Breast epithelium (tissue), 4 donors: ENCODE measurements around the gene TSFM. TPM values are rescaled to one million over a fixed set of nuclear protein-coding genes. Genes with fewer than 3 reads are reported as not detected.

ENCODE experiments used
- DNase-seq, 2 donors: peaks; one replicate each; pipeline ENCODE4 v3.0.0-alpha.2; 2019; ENCODE audit warnings: low spot score in 2 of 2
- H3K27ac ChIP-seq, 2 donors: fragments of 200-600 bp; sonication (generic) in 1 of 2; one replicate each; pipeline ENCODE4 v1.5.1; 2016 to 2019; ENCODE audit warnings: mild to moderate bottlenecking in 1 of 2
- H3K27me3 ChIP-seq, 2 donors: fragments of 200-600 bp; sonication (generic) in 1 of 2; one replicate each; pipeline versions ENCODE4 v1.5.1 to v1.6.0; 2017 to 2019; ENCODE audit warnings: control low read depth in 1 of 2, mild to moderate bottlenecking in 1 of 2
- H3K36me3 ChIP-seq: fragments of 200-600 bp; one replicate; pipeline ENCODE4 v1.5.1; 2019
- H3K4me1 ChIP-seq, 2 donors: fragments of 200-600 bp; sonication (generic); one replicate each; pipeline ENCODE4 v1.5.1; 2016 to 2019; ENCODE audit warnings: control low read depth in 1 of 2
- H3K4me3 ChIP-seq, 3 donors: fragments of 200-600 bp; sonication (generic); 1 replicate in 2 of 3; 2 replicates in 1 of 3; pipeline ENCODE4 v1.5.1; 2016 to 2019; ENCODE audit warnings: mild to moderate bottlenecking in 3 of 3, moderate library complexity in 2 of 3
- H3K9me3 ChIP-seq, 2 donors: fragments of 200-600 bp; sonication (generic) in 1 of 2; one replicate each; pipeline ENCODE4 v1.5.1; 2016 to 2019; ENCODE audit warnings: control low read depth in 1 of 2
- POLR2A ChIP-seq: fragments of 450-650 bp; IDR thresholded peaks from one replicate; pipeline ENCODE4 v1.6.1; 2016; ENCODE audit warnings: antibody characterized with exemption, mild to moderate bottlenecking, moderate library complexity
- POLR2AphosphoS5 ChIP-seq, 3 donors: sonication (generic); formaldehyde crosslinking; IDR thresholded peaks; one replicate each; pipeline ENCODE4 v1.6.1; 2017; ENCODE audit warnings: antibody characterized with exemption in 3 of 3
- intact Hi-C: fragments of 100-400 bp; cut with DNase I; formaldehyde crosslinking; loops from one replicate; pipeline ENCODE4 v1.15.1; 2023; ENCODE audit warnings: low total_unique reads
- total RNA-seq, 3 donors: library from RNA; depleted of rRNA; stranded (reverse); fragments of >200 nt; gene quantifications; one replicate each; pipeline ENCODE4 v1.1.0, GENCODE V29; 2016
- TF ChIP-seq, protein P1 (sequence below), 3 donors: fragments of 450-650 bp; IDR thresholded peaks; one replicate each; pipeline ENCODE4 v1.5.1; 2016 to 2017; ENCODE audit warnings: antibody characterized with exemption in 3 of 3, mild to moderate bottlenecking in 3 of 3, moderate library complexity in 3 of 3

Gene TSFM
- total RNA-seq, 3 donors from 2014 or later: 17.9 to 30.8 (median 27.2) TPM

DNA sequence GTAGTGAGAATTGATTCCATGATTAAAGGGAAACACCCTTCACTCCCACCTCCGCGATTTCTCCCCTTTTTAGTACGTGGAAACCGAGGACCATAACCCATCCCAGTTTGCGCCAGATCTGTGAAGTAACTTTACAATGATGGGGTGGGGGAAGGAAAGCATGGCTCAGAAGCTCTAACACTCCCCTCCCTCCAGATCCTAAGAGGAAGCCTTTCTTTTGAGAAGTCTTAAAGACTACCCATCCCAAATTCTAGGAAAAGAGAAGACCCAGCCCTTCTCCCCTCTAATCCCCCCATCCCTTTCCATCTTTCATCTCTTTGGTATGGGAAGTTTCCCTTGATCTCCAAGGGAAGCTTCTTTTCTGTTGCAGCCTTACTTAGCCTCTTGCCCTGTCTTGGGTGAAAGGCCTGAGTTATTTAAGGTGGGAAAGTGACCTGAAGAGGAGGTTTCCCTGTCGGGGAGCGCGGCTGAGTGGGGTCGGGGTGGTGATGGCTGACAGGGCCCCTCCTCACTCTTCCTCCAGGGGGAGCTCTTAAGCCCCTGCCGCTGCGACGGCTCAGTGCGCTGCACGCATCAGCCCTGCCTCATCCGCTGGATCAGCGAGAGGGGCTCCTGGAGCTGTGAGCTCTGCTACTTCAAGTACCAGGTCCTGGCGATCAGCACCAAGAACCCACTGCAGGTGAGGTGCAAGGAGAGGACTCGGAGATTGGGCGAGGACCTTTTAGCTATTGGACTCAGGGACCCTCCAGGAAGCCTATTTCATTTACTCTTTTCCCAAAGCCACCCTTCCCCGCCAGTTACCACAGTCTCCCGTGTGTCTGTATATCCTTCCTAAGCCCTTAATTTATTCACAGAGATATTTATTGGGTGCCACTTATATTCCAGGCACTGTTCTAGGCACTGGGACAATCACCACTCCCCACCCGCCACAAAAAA lies 25.9 kb upstream of the TSFM start:
- peaks cover 0 to 12% of the 10 kb centered on the region in 2 donors for H3K4me1 ChIP-seq
- H3K4me3 ChIP-seq: peak overlapping the region; percentile 58 to 92 (median 84)
- DNase-seq: no peak
- no peaks in the 10 kb centered on the region for H3K9me3 ChIP-seq
- intact Hi-C loops: no loop called here
- no peak overlapping the region for H3K27ac ChIP-seq
- no peaks in the 10 kb centered on the region for H3K36me3 ChIP-seq
- no peaks in the 10 kb centered on the region for H3K27me3 ChIP-seq
- TF ChIP-seq, protein P1, sequence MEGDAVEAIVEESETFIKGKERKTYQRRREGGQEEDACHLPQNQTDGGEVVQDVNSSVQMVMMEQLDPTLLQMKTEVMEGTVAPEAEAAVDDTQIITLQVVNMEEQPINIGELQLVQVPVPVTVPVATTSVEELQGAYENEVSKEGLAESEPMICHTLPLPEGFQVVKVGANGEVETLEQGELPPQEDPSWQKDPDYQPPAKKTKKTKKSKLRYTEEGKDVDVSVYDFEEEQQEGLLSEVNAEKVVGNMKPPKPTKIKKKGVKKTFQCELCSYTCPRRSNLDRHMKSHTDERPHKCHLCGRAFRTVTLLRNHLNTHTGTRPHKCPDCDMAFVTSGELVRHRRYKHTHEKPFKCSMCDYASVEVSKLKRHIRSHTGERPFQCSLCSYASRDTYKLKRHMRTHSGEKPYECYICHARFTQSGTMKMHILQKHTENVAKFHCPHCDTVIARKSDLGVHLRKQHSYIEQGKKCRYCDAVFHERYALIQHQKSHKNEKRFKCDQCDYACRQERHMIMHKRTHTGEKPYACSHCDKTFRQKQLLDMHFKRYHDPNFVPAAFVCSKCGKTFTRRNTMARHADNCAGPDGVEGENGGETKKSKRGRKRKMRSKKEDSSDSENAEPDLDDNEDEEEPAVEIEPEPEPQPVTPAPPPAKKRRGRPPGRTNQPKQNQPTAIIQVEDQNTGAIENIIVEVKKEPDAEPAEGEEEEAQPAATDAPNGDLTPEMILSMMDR (IDR thresholded peaks at IDR 0.05): peak in 1 of 3 donors; percentile 26
- TF ChIP-seq POLR2AphosphoS5 (IDR thresholded peaks at IDR 0.05): no peak

DNA sequence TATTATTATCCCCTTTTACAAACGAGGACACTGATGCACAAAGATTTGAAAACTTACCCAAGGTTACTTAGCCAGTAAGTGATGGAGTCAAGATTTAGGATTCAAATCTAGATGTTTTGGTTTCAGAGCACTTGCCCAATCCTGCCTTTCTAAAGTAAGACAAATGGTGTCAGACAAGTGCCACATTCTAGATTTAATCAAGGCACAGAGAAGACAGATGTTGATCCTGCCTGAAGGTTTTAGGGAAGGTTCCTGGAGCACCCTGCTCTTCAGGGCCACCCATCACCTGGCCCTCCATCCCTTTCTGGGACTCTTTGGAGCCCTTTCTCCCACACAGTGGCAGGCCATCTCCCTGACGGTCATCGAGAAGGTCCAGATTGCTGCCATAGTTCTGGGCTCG lies 24.8 kb upstream of the TSFM start:
- no peaks in the 10 kb centered on the region for H3K27me3 ChIP-seq
- intact Hi-C loops: no loop called here
- H3K4me3 ChIP-seq: no peak overlapping the region

DNA sequence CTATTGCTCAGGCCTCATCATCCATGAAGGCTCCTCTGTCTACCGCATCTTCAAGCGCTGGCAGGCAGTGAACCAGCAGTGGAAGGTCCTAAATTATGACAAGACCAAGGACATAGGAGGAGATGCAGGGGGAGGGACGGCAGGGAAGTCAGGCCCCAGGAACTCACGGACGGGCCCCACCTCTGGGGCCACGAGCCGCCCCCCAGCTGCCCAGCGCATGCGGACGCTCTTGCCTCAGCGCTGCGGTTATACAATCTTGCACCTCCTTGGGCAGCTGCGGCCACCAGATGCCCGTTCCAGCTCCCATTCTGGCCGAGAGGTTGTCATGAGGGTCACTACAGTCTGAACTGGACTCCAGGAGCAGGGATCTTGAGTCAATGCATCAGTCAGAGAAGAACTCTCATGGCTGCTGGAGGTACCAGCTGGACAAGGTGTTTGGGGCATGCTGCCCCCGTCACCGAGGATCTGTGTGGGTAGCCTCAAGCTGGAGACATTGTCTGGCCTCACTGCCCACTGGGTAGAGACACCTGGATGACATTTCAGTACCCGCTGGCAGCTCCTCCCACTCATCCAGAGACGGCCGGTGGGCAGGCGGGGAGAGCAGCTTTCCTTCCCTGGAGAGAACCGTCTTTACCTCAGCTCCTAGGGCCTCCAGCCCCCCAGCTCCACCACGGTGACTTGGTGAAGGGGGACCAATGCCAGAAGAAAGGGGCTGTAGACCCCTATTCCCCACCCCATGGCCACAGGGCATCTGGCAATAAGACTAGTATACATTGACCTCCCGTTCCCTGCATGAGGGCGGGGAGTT lies 23.8 kb upstream of the TSFM start:
- Histone ChIP-seq H3K27me3 (peaks cover 0 to 5% of the 10 kb centered on the region in 2 donors), H3K9me3 (no peaks in the 10 kb centered on the region), H3K4me3 (no peak overlapping the region), H3K27ac (no peak overlapping the region), H3K4me1 (peaks cover 0 to 6% of the 10 kb centered on the region in 2 donors), H3K36me3 (no peaks in the 10 kb centered on the region)
- intact Hi-C loops: no loop called here
- TF ChIP-seq, protein P1 (IDR thresholded peaks at IDR 0.05): no peak
- no peak for TF ChIP-seq POLR2AphosphoS5 (IDR thresholded peaks at IDR 0.05)
- no peak for TF ChIP-seq POLR2A
- DNase-seq: no peak

More for the DNA sequence above, 24.8 kb upstream of the TSFM start:
- H3K36me3 ChIP-seq: no peaks in the 10 kb centered on the region
- H3K9me3 ChIP-seq: no peaks in the 10 kb centered on the region
- TF ChIP-seq, protein P1 (IDR thresholded peaks at IDR 0.05): no peak
- no peak for TF ChIP-seq POLR2AphosphoS5 (IDR thresholded peaks at IDR 0.05)
- no peak for TF ChIP-seq POLR2A
- H3K27ac ChIP-seq: no peak overlapping the region
- no peak for DNase-seq
- H3K4me1 ChIP-seq: peaks cover 0 to 9% of the 10 kb centered on the region in 2 donors

DNA sequence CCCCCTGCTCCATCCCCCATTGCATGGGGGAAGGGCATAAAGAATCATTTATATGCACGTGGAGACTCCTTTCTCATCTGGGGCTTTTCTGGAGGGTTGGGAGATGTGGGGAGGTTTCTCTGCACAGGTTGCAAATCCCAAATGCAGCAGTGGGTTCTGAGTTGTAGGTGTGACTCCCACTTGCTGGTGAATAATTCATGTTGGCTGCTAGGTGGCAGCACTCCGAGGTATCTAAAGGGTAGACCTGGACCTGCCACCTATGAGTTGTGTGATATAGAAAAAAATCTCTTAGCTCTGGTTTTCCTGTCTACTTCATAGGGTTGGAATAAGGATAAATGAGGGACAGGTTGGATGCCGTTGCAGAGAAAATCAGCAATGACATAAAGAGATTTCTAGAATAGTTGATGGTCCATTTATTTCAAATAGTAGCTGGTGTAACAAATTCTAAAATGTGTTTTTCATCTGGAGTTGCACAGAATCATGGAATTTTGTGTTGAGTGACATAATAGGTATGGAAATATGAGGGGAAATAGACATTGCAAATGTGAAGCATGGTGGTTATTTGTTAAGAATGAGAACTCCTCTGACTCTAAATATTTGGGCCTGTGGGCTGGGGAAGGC lies 23.1 kb upstream of the TSFM start:
- peaks cover 0 to 9% of the 10 kb centered on the region in 2 donors for H3K27me3 ChIP-seq
- intact Hi-C loops: no loop called here
- no peak overlapping the region for H3K27ac ChIP-seq
- no peaks in the 10 kb centered on the region for H3K9me3 ChIP-seq
- TF ChIP-seq POLR2A: no peak
- TF ChIP-seq, protein P1 (IDR thresholded peaks at IDR 0.05): peak in 2 of 3 donors; percentile 28 to 43
- DNase-seq: no peak
- H3K36me3 ChIP-seq: no peaks in the 10 kb centered on the region
- peaks cover 0 to 6% of the 10 kb centered on the region in 2 donors for H3K4me1 ChIP-seq
- no peak overlapping the region for H3K4me3 ChIP-seq
